K562 (cell line): ENCODE data around the gene KPNA1. TPM values are rescaled to one million over a fixed set of nuclear protein-coding genes. Genes with fewer than 3 reads are reported as not detected.

Source experiments
- ATAC-seq: fragments of 200-7000 bp; cut with Tn5 transposase; 3 replicates; pipeline ENCODE4 v1.9.1; 2020; ENCODE audit warnings: moderate library complexity
- BruUV-seq: library from RNA; stranded (reverse); fragments of 400-500 nt; replicated peaks from 2 replicates; lab custom pipeline; 2021; lab: Mats Ljungman, UMichigan
- CTCF ChIA-PET: fragments of 300-600 bp; formaldehyde crosslinking; extraction: SDS; loops from one replicate; lab custom pipeline; 2021; ENCODE audit warnings: low intra/inter-chr PET ratio; lab: Yijun Ruan, JAX
- POLR2A ChIA-PET: fragments of 300-600, 350-650 bp; sonication (Branson Sonifier 250); formaldehyde crosslinking; extraction: SDS; loops from one replicate; lab custom pipeline; 2021; ENCODE audit warnings: antibody characterized with exemption, inconsistent platforms; lab: Yijun Ruan, JAX
- DNase-seq, 4 experiments: peaks; one replicate each; pipeline versions ENCODE4 v3.0.0 to v3.0.0-alpha.2; 2011 to 2018; ENCODE audit warnings: low spot score in 3 of 4, mixed read lengths in 3 of 4; ENCODE audit errors: extremely low read depth in 1 of 4
- FAIRE-seq: peaks from 2 replicates; lab custom pipeline; 2011; peaks lifted over from hg19 to GRCh38; lab: Jason Lieb, UNC
- H2AFZ ChIP-seq: 2 replicates; pipeline ENCODE4 v1.6.0; 2011; ENCODE audit warnings: low read depth, low read length, control low read depth, inconsistent platforms
- H3K27ac ChIP-seq: fragments of 200-600 bp; 3 replicates; pipeline ENCODE4 v1.8.0; 2011; ENCODE audit warnings: low read depth, mild to moderate bottlenecking, control low read depth, inconsistent platforms, low read length, moderate library complexity, mixed read lengths; ENCODE audit errors: extremely low read depth
- H3K27me3 ChIP-seq, 2 experiments: fragments of 300-600 bp in 1 of 2; 2 replicates in 1 of 2; 3 replicates in 1 of 2; pipeline versions ENCODE4 v1.6.0 to v1.8.0; 2011; ENCODE audit warnings: inconsistent platforms in 2 of 2, low read length in 2 of 2, mild to moderate bottlenecking in 1 of 2, mixed read lengths in 1 of 2, moderate library complexity in 1 of 2; ENCODE audit not compliant: control insufficient read depth in 2 of 2, insufficient read depth in 2 of 2
- H3K36me3 ChIP-seq: fragments of 300-600 bp; 3 replicates; pipeline ENCODE4 v1.8.0; 2011; ENCODE audit warnings: mild to moderate bottlenecking, low read length, inconsistent platforms; ENCODE audit not compliant: control insufficient read depth, insufficient read depth
- H3K4me1 ChIP-seq, 2 experiments: fragments of 200-600 bp in 1 of 2; replicated peaks in 1 of 2; 2 replicates in 1 of 2; 3 replicates in 1 of 2; pipeline versions ENCODE4 v1.5.1 to v1.8.0; 2011; ENCODE audit warnings: inconsistent platforms in 2 of 2, low read length in 2 of 2, mild to moderate bottlenecking in 1 of 2, mixed read lengths in 1 of 2, moderate library complexity in 1 of 2; ENCODE audit not compliant: control insufficient read depth in 2 of 2, insufficient read depth in 2 of 2
- H3K4me2 ChIP-seq: 2 replicates; pipeline ENCODE4 v1.6.1; 2011; ENCODE audit warnings: low read length, control low read depth, inconsistent platforms, mixed read lengths; ENCODE audit not compliant: insufficient read depth
- H3K4me3 ChIP-seq: fragments of 200-600 bp; sonication (generic), shearing (Covaris generic); 2 replicates; pipeline ENCODE4 v1.5.1; 2016; ENCODE audit warnings: control low read depth, inconsistent platforms
- H3K79me2 ChIP-seq: fragments of 200-600 bp; 3 replicates; pipeline ENCODE4 v1.8.0; 2011; ENCODE audit warnings: low read length, inconsistent platforms; ENCODE audit not compliant: control insufficient read depth, insufficient read depth
- H3K9ac ChIP-seq, 2 experiments: 2 replicates each; pipeline versions ENCODE4 v1.6.0 to v1.6.1; 2011; ENCODE audit warnings: low read depth in 2 of 2, low read length in 2 of 2, control low read depth in 1 of 2, inconsistent platforms in 1 of 2, mild to moderate bottlenecking in 1 of 2, mixed read lengths in 1 of 2; ENCODE audit not compliant: insufficient read depth in 1 of 2
- H3K9me1 ChIP-seq: one replicate; pipeline ENCODE4 v1.6.0; 2011; ENCODE audit warnings: inconsistent platforms, mild to moderate bottlenecking, low read length, moderate library complexity; ENCODE audit not compliant: control insufficient read depth, insufficient read depth
- H3K9me3 ChIP-seq: replicated peaks from 2 replicates; pipeline ENCODE4 v1.5.1; 2011; ENCODE audit warnings: low read depth, low read length, inconsistent platforms; ENCODE audit not compliant: control insufficient read depth, insufficient read depth
- H4K20me1 ChIP-seq: replicated peaks from 2 replicates; pipeline ENCODE4 v1.6.1; 2011; ENCODE audit warnings: low read length, inconsistent platforms, mixed read lengths; ENCODE audit not compliant: control insufficient read depth, insufficient read depth
- EHMT2 ChIP-seq: fragments of 450-650 bp; IDR thresholded peaks from 2 replicates; pipeline ENCODE4 v1.6.1; 2018; ENCODE audit warnings: antibody characterized with exemption
- MEF2A ChIP-seq: IDR thresholded peaks from 2 replicates; pipeline ENCODE4 v1.6.1; 2011; ENCODE audit warnings: low read depth, mild to moderate bottlenecking, low read length, moderate library complexity; ENCODE audit not compliant: control insufficient read depth
- POLR3A ChIP-seq: IDR thresholded peaks from 2 replicates; pipeline ENCODE4 v1.6.1; 2011; ENCODE audit warnings: borderline replicate concordance, mild to moderate bottlenecking, moderate library complexity; ENCODE audit not compliant: insufficient read length, insufficient read depth; ENCODE audit errors: extremely low read depth
- RAD51 ChIP-seq: fragments of 450-650 bp; IDR thresholded peaks from 2 replicates; pipeline ENCODE4 v1.7.1; 2016; ENCODE audit warnings: low read depth, mild to moderate bottlenecking, borderline replicate concordance
- RUNX1 ChIP-seq: sonication (generic); IDR thresholded peaks from 2 replicates; pipeline ENCODE4 v1.6.1; 2016; ENCODE audit warnings: antibody characterized with exemption, low read depth
- SRSF1 ChIP-seq: fragments of 200-400 bp; formaldehyde crosslinking; IDR thresholded peaks from 2 replicates; pipeline ENCODE4 v1.6.1; 2017; ENCODE audit warnings: mild to moderate bottlenecking, low read depth, low read length, moderate library complexity
- ZNF239 ChIP-seq: fragments of 250-450 bp; sonication (Bioruptor Pico); IDR thresholded peaks from 2 replicates; pipeline ENCODE4 v1.4.0; 2020; ENCODE audit warnings: mild to moderate bottlenecking
- ZNF263 ChIP-seq: sonication (generic); formaldehyde crosslinking; IDR thresholded peaks from 2 replicates; pipeline ENCODE4 v1.8.0; 2022; ENCODE audit warnings: mild to moderate bottlenecking, missing genetic modification reagents, borderline replicate concordance
- ZNF696 ChIP-seq: fragments of 250-450 bp; sonication (Bioruptor Pico); conservative IDR thresholded peaks from 2 replicates; pipeline ENCODE4 v1.4.0; 2020; ENCODE audit warnings: mild to moderate bottlenecking, moderate library complexity
- ZNF707 ChIP-seq: fragments of 250-450 bp; sonication (Bioruptor Pico); conservative IDR thresholded peaks from 2 replicates; pipeline ENCODE4 v1.8.0; 2022; ENCODE audit warnings: inconsistent platforms, mild to moderate bottlenecking, moderate library complexity
- WGBS: fragments of 100-300 bp; shearing (Covaris generic); methylation state at CpG from one replicate; pipeline ENCODE4 v1.1.6; 2016; ENCODE audit warnings: low coverage, mixed read lengths; ENCODE audit not compliant: insufficient coverage; ENCODE audit errors: missing lambda C conversion rate; 5-methylcytosine and 5-hydroxymethylcytosine counted together
- in situ Hi-C: fragments of 300-500 bp; cut with MboI; formaldehyde crosslinking; loops from 4 replicates; pipeline ENCODE4 v1.15.0; 2018; ENCODE audit warnings: inconsistent platforms, mixed read lengths
- intact Hi-C: fragments of 100-400 bp; cut with micrococcal nuclease; formaldehyde crosslinking; loops from 2 replicates; pipeline ENCODE4 v1.14.2; 2022
- polyA plus RNA-seq, 8 experiments: library from polyadenylated mRNA; depleted of rRNA in 4 of 8; stranded (reverse) in 5 of 8; unstranded in 3 of 8; fragments of >200 nt; fragmentation: Nextera tagmentation in 2 of 8; fragmentation: Illumina TruSeq in 1 of 8; extraction: Ambion mirVana in 2 of 8; extraction: Trizol in 1 of 8; gene quantifications; 2 replicates each; pipeline versions ENCODE4 v1.2.1 to v1.2.3, GENCODE V29; 2011 to 2014; ENCODE audit warnings: inconsistent platforms in 1 of 8, missing spikeins in 1 of 8
- total RNA-seq, 7 experiments: library from RNA; depleted of rRNA in 6 of 7; stranded (reverse); fragments of >200 nt in 6 of 7; fragmentation: Illumina TruSeq in 2 of 7; extraction: Trizol in 2 of 7; gene quantifications; 2 replicates each; pipeline versions ENCODE4 v1.2.1 to v1.2.3, GENCODE V29; 2011 to 2021; ENCODE audit warnings: low replicate concordance in 1 of 7
- TF ChIP-seq, protein P1 (sequence below), 2 experiments: fragments of 450-650 bp in 1 of 2; sonication (generic) in 1 of 2; formaldehyde crosslinking in 1 of 2; IDR thresholded peaks in 1 of 2; conservative IDR thresholded peaks in 1 of 2; 2 replicates each; pipeline versions ENCODE4 v1.6.1 to v1.8.1; 2016 to 2023; ENCODE audit warnings: mild to moderate bottlenecking in 2 of 2, moderate library complexity in 2 of 2, inconsistent platforms in 1 of 2, missing genetic modification reagents in 1 of 2
- TF ChIP-seq, protein P2 (sequence below): fragments of 450-650 bp; conservative IDR thresholded peaks from 2 replicates; pipeline ENCODE4 v1.6.1; 2016; ENCODE audit warnings: missing genetic modification characterization, low read depth, mild to moderate bottlenecking, missing compliant biosample characterization, moderate library complexity

KPNA1 gene
- total and polyA plus RNA-seq, 9 of the 15 experiments (the other 6 are each of a cell fraction or from before 2014, with no cell fraction given): 9.3 to 53.8 (median 33.5) TPM

DNA sequence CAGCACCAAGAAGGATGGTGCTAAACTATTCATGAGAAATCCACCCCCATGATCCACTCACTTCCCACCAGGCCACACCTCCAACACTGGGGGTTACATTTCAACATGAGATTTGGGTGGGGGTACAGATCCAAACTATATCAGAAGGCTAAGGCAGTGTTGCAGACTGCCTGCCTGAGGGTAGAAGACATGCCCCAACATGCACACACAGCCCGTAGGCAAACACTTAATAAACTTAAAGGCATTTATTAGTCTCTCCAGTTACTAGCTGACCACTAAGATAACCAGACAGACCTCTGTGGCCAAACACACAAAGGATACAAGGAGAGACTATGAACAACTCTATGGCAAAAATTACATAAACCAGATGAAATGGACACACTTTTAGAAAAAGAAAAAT is 120.6 kb downstream of the KPNA1 start:
- FAIRE-seq (no peak), ATAC-seq (no peak), DNase-seq (no peak)
- no peak for TF ChIP-seq ZNF263 (CRISPR knock-in tag)
- no peak for TF ChIP-seq ZNF696 (CRISPR knock-in tag)
- no peak for TF ChIP-seq SRSF1
- TF ChIP-seq POLR3A: no peak
- no peak for TF ChIP-seq MEF2A
- no peak for TF ChIP-seq ZNF239 (CRISPR knock-in tag)
- TF ChIP-seq, protein P1, sequence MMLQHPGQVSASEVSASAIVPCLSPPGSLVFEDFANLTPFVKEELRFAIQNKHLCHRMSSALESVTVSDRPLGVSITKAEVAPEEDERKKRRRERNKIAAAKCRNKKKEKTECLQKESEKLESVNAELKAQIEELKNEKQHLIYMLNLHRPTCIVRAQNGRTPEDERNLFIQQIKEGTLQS (IDR thresholded peaks at IDR 0.05): no peak
- TF ChIP-seq, protein P1 (CRISPR knock-in tag; conservative IDR thresholded peaks at IDR 0.05): no peak
- TF ChIP-seq ZNF707 (CRISPR knock-in tag): no peak
- TF ChIP-seq EHMT2: no peak
- no peak for TF ChIP-seq RAD51
- TF ChIP-seq RUNX1: no peak
- TF ChIP-seq, protein P2, sequence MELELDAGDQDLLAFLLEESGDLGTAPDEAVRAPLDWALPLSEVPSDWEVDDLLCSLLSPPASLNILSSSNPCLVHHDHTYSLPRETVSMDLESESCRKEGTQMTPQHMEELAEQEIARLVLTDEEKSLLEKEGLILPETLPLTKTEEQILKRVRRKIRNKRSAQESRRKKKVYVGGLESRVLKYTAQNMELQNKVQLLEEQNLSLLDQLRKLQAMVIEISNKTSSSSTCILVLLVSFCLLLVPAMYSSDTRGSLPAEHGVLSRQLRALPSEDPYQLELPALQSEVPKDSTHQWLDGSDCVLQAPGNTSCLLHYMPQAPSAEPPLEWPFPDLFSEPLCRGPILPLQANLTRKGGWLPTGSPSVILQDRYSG (tag): no peak
- BruUV-seq: no TSS peak
- H3K27ac ChIP-seq: no peak overlapping the region
- peaks cover 42% of the 10 kb centered on the region for H3K79me2 ChIP-seq
- no peak overlapping the region for H3K4me2 ChIP-seq
- peaks cover 21% of the 10 kb centered on the region; the same call in 2 of the 3 replicates for H3K36me3 ChIP-seq
- H4K20me1 ChIP-seq: 0 out of 2 replicates have a peak, but pooled peaks cover 5% of the 10 kb centered on the region
- CTCF ChIA-PET: no interaction called here
- in situ Hi-C loops (loop anchor here (10.0 kb wide), 1 partner anchor 291 kb away; the partner anchor contains the start of gene PARP14), intact Hi-C loops (loop anchor here (5.0 kb wide), 1 partner anchor 168 kb away; the partner anchor contains the start of genes DTX3L and PARP9)
- H3K9me3 ChIP-seq: no peaks in the 10 kb centered on the region
- POLR2A ChIA-PET: interaction anchor here (0.7 kb wide), 1 partner anchor 8 kb away, joined by 4 read pairs; no protein-coding TSS in a partner anchor
- no peak overlapping the region for H2AFZ ChIP-seq
- H3K27me3 ChIP-seq: no peaks in the 10 kb centered on the region
- H3K9ac ChIP-seq: no peak overlapping the region
- H3K9me1 ChIP-seq: no peaks in the 10 kb centered on the region
- WGBS: 90% methylated on average over 1 of the region's 1 CpG
- peaks cover 0 to 6% of the 10 kb centered on the region in 2 experiments; a peak in 2 of 5 replicates for H3K4me1 ChIP-seq
- no peak overlapping the region for H3K4me3 ChIP-seq
